ENCODE results near the gene DIAPH2.
"Not testable (repeated sequence)": the region's sequence is repeated elsewhere in the genome, so short reads cannot be mapped to it uniquely, and the experiment has no call there.

The DIAPH2 gene

DNA sequence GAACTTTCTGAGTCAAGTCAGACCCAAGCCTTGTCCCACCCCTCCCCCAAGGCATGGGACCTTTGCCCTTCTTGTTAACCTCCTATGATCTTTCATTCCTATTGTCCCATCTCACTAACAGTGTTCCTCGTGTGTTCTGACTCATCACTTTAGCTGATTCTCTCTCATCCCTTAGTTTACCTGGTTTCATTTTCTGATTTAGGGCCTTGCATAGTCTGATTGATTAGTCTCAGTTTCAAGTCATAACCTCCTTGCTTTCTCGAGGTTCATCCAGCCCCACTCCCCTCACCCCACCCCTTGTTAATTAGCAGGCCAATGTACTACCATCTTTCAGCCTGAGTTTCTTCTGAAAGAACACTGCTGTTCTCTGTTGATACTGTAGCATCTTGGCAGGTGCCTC is 716.5 kb downstream of the DIAPH2 start:
- no peak for DNase-seq

DNA sequence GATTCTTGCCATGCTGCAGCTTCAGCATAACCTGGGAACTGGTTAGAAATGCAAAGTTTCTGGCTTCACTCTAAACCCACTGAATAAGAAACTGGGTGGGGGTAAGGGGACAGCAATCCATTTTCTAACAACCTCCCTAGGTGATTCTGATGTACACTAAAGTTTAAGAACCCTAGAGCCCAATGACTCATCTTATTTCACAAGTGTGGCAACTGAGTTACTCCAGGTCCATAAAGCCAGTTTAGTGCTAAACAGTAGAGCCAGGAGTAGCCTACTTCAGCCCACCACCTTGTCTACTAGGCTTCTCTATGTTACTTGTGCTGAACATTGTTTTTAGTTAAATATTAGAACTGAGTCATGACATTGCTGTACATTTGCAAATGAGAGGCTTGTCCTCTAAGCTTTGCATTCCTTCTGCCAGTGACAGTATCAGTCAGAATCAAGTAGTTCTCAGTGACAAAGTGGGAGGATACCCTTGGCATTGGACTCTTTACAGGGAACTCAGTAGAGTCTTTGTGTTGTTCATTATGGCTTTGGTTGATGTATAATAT is 717.0 kb downstream of the DIAPH2 start:
- DNase-seq, result no peak

DNA sequence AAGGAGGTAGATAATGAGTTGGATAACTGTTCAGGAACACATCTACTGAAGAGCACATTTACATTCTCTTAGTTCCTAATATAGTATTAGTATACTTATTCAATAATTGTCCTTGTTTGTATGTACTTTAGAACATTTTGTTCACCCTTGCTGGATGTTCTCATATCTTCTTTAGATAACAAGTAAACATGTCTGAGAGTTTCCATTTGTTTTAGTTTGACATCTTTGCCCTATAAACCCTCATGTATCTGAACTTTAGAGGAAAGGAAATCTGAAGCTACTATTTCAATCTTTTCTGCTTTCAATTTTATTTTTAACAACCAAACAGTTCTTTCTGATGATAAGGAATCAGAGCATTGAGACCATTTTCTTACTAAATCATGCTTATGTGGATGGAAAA is 717.7 kb downstream of the DIAPH2 start:
- DNase-seq, result no peak

DNA sequence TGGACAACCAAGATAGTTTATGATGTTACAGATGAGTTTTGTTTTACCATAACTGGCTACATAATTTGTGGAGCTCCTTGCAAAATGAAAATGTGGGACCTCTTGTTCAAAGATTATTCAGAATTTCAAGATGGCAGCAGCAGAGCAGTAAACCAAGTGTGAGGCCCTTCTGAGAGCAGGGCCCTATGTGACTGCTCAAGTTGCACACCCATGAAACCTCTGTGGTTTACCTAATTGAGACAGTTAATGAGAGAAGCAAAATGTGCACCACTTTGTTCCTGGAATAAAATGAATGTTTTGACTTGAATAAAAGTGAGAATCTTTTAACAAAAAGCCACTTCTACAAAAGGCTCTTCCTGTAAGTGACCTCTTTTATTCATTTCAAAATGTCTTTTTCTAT is 718.3 kb downstream of the DIAPH2 start:
- no peak for DNase-seq

DNA sequence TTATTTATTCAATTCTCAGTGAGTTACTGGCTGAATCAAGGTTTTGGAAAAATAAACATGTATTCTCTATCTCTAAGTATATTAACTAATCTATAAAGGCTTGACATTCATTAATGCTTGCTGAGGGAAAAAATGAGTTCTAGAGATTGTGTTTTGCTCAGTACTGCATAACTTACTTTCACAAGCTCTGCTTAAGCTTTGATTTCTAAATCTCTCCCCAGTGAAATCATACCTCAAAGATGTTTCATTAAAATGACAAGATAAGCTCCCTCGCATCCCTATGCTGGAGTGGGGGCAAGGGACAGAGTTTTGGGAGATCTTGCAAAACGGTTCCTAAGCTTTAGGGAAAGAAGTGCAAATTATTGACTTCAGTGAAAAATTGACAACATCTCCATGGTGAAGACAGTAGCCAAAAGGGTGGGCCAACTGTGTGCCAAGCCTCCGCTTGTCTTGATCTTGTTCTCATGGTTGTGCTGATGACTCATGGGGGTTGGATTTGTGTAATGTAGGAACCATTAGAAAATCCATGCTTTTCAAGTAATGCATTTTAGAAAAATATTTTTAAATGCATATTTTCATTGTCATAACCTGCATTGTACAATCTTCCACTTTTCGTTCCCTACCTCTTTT is 720.5 kb downstream of the DIAPH2 start:
- DNase-seq, result no peak

DNA sequence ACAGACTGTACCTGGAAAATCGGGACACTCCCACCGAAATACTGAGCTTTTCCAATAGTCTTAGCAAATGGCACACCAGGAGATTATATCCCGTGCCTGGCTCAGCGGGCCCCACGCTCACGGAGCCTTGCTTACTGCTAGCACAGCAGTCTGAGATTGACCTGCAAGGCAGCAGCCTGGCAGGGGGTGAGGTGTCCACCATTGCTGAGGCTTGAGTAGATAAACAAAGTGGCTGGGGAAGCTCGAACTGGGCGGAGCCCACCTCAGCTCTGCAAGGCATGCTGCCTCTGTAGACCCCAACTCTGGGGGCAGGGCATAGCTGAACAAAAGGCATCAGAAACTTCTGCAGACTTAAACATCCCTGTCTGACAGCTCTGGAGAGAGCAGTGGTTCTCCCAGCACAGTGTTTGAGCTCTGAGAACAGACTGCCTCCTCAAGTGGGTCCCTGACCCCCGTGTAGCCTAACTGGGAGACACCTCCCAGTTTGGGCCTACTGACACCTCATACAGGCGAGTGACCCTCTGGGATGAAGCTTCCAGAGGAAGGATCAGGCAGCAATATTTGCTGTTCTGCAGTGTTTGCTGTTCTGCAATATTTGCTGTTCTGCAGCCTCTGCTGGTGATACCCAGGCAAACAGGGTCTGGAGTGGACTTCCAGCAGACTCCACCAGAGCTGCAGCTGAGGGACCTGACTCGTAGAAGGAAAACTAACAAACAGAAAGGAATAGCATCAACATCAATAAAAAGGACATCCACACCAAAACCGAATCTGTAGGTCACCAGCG is 725.2 kb downstream of the DIAPH2 start:
- DNase-seq, result not testable (repeated sequence)

DNA sequence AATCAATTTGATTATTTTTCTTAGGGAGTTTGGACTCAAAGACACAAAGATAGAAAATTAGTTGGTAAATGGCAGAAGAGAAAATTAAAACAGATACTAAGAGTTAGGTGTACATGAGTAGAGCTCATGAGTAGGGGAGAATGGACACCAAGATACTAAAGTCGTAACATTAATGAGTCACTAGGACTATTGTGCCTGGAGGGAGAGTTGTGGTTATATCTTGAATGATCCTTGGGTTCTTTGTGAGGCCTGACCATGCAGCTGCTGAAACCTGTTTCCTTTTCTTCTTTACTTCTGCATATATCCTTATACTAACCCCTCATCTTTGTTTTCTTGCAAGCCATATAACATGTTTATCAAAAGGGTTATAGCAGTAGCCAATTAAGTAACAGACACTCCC is 731.8 kb downstream of the DIAPH2 start:
- DNase-seq, result no peak

DNA sequence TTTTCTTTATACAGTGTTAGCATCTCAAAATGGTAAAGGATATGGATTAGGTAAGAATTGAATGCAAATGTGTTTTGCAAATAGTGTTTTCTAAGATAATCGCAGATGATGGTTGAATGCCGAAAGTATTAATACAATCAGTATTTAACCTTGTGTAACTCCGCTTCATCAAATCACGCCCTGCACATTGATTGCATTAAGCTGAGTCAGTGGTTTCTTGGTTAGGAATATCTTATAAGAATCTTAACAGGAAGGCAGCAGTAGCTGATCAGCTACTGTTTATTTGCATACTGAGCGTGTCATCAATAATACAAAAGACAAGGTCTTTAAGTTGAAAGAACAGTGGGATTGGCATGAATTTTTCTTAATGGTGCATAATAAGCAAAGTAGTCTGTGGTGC is 744.5 kb downstream of the DIAPH2 start:
- no peak for DNase-seq

DNA sequence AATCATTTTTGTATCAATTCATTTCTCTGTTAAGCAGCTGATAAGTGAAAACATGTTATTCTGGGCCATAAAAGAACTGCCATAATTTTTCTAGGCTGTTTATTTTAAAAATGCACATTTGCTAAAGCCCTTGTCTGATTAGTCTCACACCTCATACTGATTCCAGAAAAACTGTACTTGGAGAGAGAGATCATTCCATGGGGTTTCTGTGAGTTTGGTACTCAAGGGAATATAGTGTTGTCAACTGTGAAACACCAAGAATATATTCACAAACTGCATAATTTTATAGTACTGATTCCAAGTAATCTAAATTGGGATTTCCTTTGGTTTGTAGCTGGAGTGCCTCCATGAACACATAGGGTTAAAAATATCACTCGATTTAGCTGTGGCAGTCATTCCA is 746.6 kb downstream of the DIAPH2 start:
- no peak for DNase-seq

DNA sequence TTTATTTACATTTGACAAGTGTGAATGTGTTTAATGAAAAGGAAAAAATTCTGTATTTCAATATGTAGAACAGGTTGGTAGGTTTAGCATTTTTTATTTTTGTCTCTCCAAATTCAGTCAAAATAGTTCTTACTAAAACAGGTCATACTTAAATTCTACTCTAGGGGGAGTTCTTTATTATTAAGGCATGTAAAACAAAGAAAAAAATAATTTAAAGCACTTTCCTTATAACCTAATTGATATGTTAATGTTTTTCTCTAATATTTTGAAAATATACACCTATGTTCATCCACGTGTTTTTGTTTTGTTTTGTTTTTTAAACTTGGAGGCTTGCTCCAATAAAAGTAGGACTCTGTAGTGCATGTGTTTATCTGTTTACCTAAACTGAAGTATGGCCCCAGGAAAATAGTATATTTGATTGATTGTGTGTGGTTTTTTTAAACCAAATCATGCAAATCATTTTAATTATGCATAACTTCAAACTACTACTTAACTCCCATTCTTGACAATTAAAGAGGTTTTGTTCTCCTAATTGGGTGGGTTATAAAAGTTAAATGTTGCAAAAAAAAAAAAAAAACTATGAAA is 761.7 kb downstream of the DIAPH2 start:
- no peak for DNase-seq

DNA sequence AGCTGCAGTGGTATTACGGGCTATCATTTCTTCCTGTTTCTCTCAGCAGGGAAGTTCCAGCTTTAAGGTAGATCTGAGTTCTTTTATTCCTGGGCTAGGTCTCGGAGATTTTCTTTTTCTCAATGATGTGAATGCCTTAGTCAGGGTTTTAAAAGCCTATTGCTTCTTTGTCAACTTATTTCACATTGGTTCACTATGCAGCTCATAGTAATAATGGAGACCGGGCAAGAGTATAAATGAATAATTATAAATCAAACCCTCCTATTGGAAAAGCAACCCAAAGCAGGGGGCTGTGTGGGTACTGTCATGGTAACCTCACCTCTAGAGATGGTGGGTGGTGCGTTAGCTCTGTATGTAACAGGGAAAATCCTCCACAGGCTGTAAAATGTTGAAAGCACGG is 762.7 kb downstream of the DIAPH2 start:
- DNase-seq, result no peak

DNA sequence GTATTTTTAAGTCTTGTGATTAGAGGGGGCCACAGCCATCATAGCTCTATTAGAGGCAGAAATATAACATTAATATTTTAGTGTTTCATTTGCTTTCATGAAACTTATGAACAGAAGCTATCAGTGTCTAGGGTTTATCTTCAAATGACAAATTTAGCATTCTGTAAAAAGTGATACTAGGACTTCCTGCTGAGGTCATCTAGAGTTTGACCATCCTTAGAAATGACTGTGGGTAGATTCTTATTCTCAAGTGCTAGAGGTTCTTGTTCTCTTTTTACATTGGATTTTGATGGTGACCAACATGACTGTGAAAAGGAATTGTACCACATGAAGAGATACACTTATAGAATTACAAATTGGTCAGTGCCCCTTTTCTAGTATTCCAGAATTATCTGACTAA is 767.6 kb downstream of the DIAPH2 start:
- DNase-seq, result no peak

DNA sequence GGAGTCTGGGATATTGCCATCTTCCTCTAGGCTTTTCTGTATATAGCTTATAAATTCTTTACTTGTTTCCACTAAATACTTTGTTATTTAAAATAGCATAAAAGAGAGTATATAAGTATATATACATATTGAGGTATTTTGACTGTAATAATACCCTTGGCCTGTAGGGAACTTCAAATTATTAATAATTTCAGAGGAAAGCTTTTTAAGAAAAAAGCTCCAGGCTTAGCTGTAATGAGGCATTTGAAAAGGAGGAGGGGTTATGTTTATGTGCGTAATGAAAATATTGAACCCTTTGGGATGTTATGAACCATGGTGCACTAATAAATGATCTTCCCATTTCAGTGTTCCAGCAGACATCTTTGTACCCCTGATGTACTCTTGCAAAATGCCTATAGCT is 777.1 kb downstream of the DIAPH2 start:
- no peak for DNase-seq

DNA sequence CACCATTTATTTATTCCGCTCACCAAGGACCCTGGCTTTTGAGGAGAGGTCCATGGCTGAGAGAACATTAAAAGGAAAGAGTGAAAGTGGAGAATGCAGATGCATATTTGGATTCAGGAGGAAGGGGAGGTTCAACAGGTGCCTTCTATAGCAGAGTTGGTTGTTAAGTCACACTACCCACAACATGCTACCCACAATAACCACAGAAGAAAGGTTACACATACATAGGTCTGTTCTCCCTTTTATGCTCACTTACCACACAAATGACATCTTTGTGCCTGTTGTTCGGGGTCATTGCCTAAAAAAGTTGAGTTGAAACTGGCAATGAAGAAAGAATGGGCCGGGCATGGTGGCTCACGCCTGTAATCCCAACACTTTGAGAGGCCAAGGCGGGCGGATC is 786.4 kb downstream of the DIAPH2 start:
- DNase-seq, result no peak

DNA sequence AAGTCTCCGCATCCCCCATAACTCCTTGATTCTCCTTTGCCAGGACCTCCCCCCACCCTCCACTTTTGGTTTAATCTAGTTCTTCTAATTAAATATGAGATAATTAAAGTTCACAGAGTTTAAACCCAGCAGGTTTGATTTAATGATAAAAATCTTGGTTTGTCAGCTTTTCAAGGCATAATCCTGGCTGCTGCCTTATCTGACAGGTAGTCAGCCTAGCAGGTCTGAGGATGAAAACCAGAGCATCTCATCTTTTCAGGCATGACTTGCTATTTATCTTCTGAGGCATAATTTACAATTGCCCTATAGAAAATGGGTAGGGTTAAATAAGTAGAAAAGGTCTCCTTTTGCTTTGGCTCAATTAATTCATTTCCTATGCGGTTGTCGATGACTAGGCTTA is 790.3 kb downstream of the DIAPH2 start:
- DNase-seq, result no peak

DNA sequence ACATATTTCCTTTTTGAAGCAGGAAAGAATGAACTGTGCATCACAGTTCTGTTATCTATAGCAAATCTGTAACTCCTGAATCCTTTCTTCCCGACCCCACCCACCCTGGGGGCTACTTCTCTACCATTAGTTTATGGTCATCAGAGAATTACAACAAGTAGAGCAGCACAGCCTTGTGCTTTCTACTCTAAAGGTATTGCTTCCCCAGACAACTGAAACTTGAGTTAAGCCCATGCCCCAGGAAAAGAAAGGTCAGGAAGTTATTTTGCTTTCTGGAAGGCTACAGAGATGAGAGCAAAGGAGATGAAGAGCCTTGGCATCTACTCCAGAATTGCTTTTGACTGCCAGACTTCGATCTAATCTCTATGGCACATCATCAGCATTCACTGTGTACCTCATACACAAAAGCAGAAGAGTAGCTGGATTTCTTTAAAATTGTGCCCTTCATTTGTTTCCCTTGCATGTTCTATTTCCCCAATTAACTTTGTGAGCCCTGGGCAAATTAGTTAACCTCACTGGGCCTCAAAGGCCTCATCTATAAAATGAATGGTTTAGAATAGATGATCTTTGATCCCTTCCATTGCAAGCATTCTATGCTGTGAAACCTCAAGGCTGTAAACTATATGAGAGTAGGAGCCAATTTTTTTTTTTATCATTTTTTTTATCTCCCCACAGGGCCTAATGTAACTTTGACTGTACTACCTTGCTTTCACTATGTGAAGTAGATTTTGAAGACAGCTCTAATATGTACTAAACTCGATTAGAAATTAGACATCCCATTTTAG is 794.7 kb downstream of the DIAPH2 start:
- no peak for DNase-seq

DNA sequence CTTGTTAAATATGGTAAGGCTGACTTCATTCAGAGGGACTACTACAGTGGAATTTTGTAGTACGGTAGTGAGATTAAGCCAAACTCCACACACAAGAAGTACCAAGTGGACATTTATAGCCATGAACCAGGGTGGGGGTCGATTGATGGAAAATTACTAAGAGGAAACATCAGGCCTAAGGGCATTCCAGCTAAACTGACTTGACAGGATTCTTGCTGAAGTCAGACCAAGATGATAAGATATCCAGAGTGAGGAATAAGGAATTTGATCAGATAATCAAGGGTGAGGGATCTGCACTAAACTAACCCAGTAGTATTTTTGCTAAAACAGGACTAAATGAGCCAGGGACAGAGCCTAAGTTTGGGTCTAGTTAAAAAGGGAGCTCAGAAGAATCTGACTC is 796.6 kb downstream of the DIAPH2 start:
- no peak for DNase-seq

DNA sequence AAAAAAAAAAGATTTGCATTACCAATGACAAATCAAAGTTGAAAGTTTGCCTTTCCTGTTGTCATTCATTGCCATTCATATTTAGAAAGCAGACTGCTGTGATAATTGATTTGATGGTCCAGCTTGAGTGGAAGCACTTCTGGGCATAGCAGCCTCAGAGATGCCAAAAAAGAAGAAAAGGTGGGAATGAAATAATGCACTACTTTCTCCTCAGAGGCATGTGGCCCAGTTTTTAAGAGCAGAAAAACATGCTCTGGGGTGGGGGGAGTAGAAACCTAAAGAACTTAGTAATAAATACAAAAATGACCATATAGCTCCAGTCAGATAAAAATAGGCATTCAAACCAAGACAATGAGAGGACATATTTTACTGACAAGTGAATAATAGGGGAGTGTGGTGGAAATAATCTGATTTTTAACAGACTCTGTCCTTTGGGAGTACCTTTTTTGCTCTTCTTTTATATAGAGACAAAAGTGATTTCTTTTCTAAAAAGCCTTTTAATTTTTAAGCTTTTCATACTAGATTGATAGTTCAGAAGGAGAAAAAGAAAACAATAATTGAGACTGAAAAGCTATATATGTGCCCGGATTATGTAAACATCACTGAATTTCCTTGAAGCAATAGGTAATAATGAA is 798.1 kb downstream of the DIAPH2 start:
- DNase-seq, result no peak

DNA sequence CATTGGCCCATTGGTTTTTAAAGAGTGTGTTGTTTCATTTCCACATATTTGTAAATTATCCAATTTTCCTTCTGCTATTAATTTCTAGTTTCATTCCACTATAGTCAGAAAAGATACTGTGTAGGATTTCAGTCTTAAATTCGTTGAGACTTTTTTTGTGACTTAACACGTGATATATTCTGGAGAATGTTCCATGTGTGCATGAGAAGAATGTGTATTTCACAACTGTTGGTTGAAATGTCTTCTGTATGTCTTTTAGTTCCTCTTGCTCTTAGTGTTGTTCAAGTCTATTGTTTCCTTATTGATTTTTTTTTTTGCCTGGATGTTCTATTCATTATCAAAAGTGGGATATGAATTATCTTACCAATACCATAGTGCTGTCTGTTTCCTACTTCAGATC is 806.0 kb downstream of the DIAPH2 start:
- no peak for DNase-seq

DNA sequence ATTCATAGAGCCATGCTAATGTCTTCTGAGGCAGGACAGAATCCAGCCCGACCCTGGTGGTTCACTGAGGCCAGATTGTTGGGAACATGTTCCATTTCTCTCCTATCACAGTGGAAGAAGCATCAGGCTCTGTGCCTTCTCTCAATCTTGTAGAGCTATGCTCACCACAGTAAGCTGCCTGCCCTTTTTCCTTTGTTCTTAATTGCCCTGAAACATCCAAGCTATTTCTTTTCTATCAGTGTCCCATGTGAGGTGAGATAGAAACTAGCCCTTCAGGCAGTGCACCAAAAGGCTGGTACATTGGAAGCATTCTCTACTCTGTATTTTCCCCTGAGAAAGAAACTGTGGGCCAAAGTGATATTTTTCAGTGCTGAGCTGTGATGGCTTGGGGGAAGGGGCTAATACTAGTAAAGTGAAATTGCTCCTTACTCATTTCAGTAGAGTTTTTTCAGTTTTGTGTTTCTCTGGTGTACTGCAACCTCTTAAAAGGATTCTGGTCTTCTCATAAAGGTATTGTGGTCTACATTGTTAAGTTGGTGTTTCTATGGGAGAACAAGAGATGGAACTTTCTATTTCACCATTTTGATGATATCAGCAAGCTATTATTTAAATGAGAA is 810.2 kb downstream of the DIAPH2 start:
- no peak for DNase-seq

DNA sequence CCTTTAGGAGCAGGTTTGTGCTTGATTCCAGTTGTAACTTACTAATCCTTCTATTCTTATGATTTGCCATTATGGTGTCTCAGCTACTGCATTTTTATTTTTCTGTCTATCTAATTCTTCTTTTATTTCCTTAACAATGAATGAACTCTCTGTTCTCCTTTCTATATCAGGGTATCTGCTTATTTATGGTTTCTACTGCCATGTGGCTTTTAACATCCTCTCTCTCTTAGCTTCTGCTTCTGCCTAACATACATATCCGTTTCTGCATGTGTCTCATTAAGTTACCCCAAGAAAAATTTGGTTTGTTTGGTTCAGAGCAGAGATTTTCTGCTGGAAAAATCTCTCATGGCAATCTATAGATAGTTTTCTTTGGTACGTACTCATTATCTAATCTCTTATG is 813.5 kb downstream of the DIAPH2 start:
- no peak for DNase-seq

DNA sequence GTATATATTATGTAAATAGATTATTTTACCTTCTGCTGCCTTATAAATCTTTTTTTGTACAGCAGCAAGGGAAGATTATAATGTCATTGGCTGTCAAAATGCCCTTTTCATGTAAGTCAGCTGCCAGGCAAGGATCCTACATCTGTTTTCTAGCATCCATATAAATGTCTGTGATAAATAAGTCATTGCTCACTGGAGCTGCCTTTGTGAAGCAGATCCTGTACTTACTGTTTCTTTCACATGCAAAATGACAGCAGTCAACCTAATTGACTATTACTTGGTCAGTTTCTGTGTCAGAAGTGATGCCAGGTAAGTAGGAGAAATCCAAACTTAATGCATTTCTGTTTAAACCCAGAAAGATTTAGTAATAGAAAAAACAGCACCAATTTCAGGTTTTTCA is 819.8 kb downstream of the DIAPH2 start:
- DNase-seq, result no peak
